Prostate gland (tissue), 2 donors: ENCODE data around the gene ARHGEF3. TPM values are rescaled to one million over a fixed set of nuclear protein-coding genes. Genes with fewer than 3 reads are reported as not detected.
"Not testable (repeated sequence)": the region's sequence is repeated elsewhere in the genome, so short reads cannot be mapped to it uniquely, and the experiment has no call there.

ENCODE experiments used
- DNase-seq: peaks from one replicate; pipeline ENCODE4 v3.0.0-alpha.2; 2019; ENCODE audit warnings: low spot score
- H3K27ac ChIP-seq, 2 donors: fragments of 200-600 bp; sonication (generic); 2 replicates each; pipeline ENCODE4 v1.5.1; 2017 to 2019
- H3K27me3 ChIP-seq: fragments of 200-600 bp; sonication (generic); replicated peaks from 2 replicates; pipeline ENCODE4 v1.5.1; 2019; ENCODE audit not compliant: insufficient read depth
- H3K36me3 ChIP-seq, 2 donors: fragments of 200-600 bp; sonication (generic); 1 replicate in 1 of 2; 2 replicates in 1 of 2; pipeline versions ENCODE4 v1.5.1 to v1.8.1; 2017 to 2019
- H3K4me1 ChIP-seq: fragments of 200-600 bp; sonication (generic); replicated peaks from 2 replicates; pipeline ENCODE4 v1.5.1; 2019
- H3K4me3 ChIP-seq, 2 donors: fragments of 200-600 bp; sonication (generic); 2 replicates each; pipeline ENCODE4 v1.5.1; 2017 to 2019
- H3K9me3 ChIP-seq: fragments of 200-600 bp; sonication (generic); 2 replicates; pipeline ENCODE4 v1.5.1; 2017
- POLR2A ChIP-seq: fragments of 450-650 bp; IDR thresholded peaks from one replicate; pipeline ENCODE4 v1.6.1; 2016; ENCODE audit warnings: antibody characterized with exemption, mild to moderate bottlenecking
- POLR2AphosphoS5 ChIP-seq: sonication (generic); formaldehyde crosslinking; IDR thresholded peaks from one replicate; pipeline ENCODE4 v1.6.1; 2017; ENCODE audit warnings: antibody characterized with exemption
- WGBS: methylation state at CpG from one replicate; pipeline ENCODE4 v1.1.5; 2018; 5-methylcytosine and 5-hydroxymethylcytosine counted together
- intact Hi-C: fragments of 100-400 bp; cut with DNase I; formaldehyde crosslinking; loops from one replicate; pipeline ENCODE4 v1.14.2; 2022
- total RNA-seq, 2 donors: library from RNA; depleted of rRNA; stranded (reverse); fragments of >200 nt; gene quantifications; one replicate each; pipeline ENCODE4 v1.1.0, GENCODE V29; 2016
- TF ChIP-seq, protein P1 (sequence below), 4 experiments: fragments of 200-600 bp in 2 of 4; fragments of 450-650 bp in 2 of 4; sonication (generic) in 2 of 4; IDR thresholded peaks; 1 replicate in 3 of 4; 2 replicates in 1 of 4; pipeline ENCODE4 v1.5.1; 2016 to 2019; ENCODE audit warnings: antibody characterized with exemption in 4 of 4, mild to moderate bottlenecking in 2 of 4, moderate library complexity in 2 of 4

Gene ARHGEF3
- total RNA-seq, 2 donors from 2014 or later = 21.6 to 59.4 TPM

DNA sequence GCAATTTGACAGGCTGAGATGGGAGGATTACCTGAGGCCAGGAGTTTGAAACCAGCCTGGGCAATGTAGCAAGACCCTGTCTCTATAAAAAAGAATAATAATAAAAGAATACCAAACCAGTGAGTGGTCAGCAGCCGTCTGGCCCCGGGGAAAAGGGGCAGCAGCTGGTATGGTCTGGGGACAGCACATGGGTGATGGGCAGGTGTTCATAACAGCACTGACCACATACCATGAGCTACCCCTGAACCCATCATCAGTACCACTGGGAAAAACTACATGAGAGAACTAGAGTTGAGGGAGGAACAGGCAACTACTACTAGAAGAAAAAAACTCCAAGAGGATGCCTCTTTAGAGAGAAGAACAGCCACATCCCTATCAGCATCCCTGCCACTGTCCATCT, 40.7 kb downstream of the ARHGEF3 start:
- Histone ChIP-seq H3K36me3 (no peaks in the 10 kb centered on the region), H3K4me1 (peaks cover 3% of the 10 kb centered on the region), H3K9me3 (no peaks in the 10 kb centered on the region), H3K27me3 (no peaks in the 10 kb centered on the region), H3K4me3 (no peak overlapping the region), H3K27ac (no peak overlapping the region)
- TF ChIP-seq POLR2A (no peak), POLR2AphosphoS5 (no peak)
- TF ChIP-seq, protein P1, sequence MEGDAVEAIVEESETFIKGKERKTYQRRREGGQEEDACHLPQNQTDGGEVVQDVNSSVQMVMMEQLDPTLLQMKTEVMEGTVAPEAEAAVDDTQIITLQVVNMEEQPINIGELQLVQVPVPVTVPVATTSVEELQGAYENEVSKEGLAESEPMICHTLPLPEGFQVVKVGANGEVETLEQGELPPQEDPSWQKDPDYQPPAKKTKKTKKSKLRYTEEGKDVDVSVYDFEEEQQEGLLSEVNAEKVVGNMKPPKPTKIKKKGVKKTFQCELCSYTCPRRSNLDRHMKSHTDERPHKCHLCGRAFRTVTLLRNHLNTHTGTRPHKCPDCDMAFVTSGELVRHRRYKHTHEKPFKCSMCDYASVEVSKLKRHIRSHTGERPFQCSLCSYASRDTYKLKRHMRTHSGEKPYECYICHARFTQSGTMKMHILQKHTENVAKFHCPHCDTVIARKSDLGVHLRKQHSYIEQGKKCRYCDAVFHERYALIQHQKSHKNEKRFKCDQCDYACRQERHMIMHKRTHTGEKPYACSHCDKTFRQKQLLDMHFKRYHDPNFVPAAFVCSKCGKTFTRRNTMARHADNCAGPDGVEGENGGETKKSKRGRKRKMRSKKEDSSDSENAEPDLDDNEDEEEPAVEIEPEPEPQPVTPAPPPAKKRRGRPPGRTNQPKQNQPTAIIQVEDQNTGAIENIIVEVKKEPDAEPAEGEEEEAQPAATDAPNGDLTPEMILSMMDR (IDR thresholded peaks at IDR 0.05) = no peak
- WGBS = 68% methylated on average over 2 of the region's 2 CpGs
- intact Hi-C loops = no loop called here
- DNase-seq = no peak

DNA sequence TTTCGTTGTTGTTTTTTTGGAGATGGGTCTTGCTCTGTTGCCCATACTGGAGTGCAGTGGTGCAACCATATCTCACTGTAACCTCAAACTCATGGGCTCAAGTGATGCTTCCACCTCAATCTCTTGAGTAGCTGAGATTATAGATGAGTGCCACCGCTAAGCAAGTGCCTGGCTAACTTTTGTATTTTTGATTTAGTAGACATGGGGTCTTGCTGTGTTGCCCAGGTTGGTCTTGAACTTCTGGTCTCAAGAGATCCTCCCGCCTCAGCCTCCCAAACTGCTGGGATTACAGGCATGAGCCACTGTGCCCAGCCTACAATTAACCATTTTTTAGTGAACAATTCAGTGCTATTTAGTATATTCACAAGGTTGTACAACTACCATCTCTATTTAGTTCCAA, 42.2 kb downstream of the ARHGEF3 start:
- 98% methylated on average over 3 of the region's 3 CpGs for WGBS
- Histone ChIP-seq H3K36me3 (no peaks in the 10 kb centered on the region), H3K27ac (no peak overlapping the region), H3K4me1 (peaks cover 3% of the 10 kb centered on the region), H3K4me3 (no peak overlapping the region), H3K27me3 (no peaks in the 10 kb centered on the region), H3K9me3 (no peaks in the 10 kb centered on the region)
- TF ChIP-seq, protein P1 (IDR thresholded peaks at IDR 0.05) = no peak
- no peak for TF ChIP-seq POLR2A
- no peak for TF ChIP-seq POLR2AphosphoS5
- DNase-seq = no peak
- intact Hi-C loops = no loop called here

DNA sequence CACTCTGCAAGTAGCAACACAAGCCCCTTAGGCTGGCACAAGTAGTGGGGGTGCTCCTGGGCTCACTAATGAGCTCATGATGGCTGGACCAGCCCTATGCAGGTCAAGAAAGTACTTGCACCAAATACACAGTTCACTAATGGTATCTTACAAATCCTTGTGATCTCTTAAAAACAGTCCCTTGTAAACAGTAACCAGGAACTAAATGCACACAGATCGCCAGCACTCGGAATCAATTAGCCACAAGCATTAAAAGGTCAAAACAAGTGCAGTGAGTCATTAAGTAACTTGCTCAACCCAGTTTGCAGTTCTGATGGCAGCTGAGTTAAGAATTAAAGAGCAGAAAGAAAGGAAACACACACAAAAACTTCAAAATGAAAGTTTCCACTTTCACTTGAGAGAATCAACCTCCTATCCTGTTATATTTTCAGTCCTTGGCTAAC, 43.2 kb downstream of the ARHGEF3 start:
- no peaks in the 10 kb centered on the region for H3K9me3 ChIP-seq
- no peak overlapping the region for H3K4me3 ChIP-seq
- H3K27ac ChIP-seq = no peak overlapping the region
- H3K4me1 ChIP-seq = peaks cover 3% of the 10 kb centered on the region
- no peaks in the 10 kb centered on the region for H3K27me3 ChIP-seq
- H3K36me3 ChIP-seq = no peaks in the 10 kb centered on the region
- TF ChIP-seq, protein P1 (IDR thresholded peaks at IDR 0.05) = no peak
- TF ChIP-seq POLR2AphosphoS5 (peak; percentile 44), POLR2A (no peak)
- DNase-seq = peak; percentile 14
- 6% methylated on average over 2 of the region's 2 CpGs for WGBS
- intact Hi-C loops = no loop called here

DNA sequence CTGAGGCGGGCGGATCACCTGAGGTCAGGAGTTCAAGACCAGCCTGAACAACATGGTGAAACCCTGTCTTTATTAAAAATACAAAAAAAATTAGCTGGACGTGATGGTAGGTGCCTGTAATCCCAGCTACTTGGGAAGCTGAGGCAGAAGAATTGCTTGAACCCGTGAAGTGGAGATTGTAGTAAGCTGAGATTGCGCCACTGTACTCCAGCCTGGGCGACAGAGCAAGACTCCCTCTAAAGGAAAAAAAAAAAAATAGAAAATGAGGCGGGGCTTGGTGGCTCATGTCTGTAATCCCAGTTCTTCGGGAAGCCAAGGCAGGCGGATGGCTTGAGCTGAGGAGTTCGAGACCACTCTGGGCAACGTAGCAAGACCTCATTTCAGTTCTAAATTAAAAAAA, 43.7 kb downstream of the ARHGEF3 start:
- H3K4me3 ChIP-seq, H3K27ac ChIP-seq, DNase-seq, H3K36me3 ChIP-seq, H3K27me3 ChIP-seq, intact Hi-C loops, H3K9me3 ChIP-seq, H3K4me1 ChIP-seq: not testable (repeated sequence)
- WGBS = 92% methylated on average over 11 of the region's 11 CpGs

DNA sequence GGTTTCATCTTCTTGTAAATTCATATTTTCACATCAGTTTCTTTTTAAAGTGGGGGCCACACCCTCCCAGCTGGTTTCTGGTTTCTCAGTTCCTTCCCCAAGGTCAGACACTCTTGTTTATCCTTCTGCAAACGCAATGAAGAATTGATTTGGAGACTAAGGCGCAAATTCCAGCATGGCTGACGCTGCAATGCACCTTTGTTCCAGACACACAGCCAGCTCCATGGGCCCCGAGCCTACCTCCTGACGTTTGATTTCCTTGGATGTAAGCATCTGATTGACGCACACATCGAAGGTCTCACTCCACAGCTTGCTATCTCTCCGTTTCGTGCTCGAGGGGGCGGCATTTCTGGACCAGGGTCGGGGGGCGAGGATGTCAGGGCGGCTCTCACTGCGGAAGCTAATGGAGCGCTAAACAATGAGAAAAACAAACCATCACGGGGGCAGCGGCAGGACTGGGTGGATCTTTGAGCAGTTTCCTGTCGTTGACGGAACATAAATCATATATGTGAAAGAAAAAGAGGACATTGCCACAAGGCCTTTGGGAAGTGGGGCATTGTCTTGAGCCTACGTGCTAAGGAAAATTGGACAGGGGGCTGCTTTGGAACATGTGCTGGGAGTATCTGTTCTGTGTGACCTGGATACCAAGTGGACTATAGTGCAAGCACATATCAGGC, 46.9 kb downstream of the ARHGEF3 start:
- no peak for DNase-seq

More for the DNA sequence above, 46.9 kb downstream of the ARHGEF3 start:
- H3K4me1 ChIP-seq = peaks cover 3% of the 10 kb centered on the region
- 74% methylated on average over 21 of the region's 21 CpGs for WGBS
- no peak overlapping the region for H3K27ac ChIP-seq
- H3K4me3 ChIP-seq = no peak overlapping the region
- no peaks in the 10 kb centered on the region for H3K27me3 ChIP-seq
- intact Hi-C loops = no loop called here
- TF ChIP-seq POLR2A (no peak), POLR2AphosphoS5 (no peak)
- TF ChIP-seq, protein P1 (IDR thresholded peaks at IDR 0.05) = no peak
- H3K36me3 ChIP-seq = no peaks in the 10 kb centered on the region
- no peaks in the 10 kb centered on the region for H3K9me3 ChIP-seq
